Endothelial cell of hepatic sinusoid (primary cell): ENCODE data around the gene RILPL1.
"Not testable (repeated sequence)": the region's sequence is repeated elsewhere in the genome, so short reads cannot be mapped to it uniquely, and the experiment has no call there.

Source experiments
- in situ Hi-C: cut with HindIII; loops from 2 replicates; pipeline ENCODE4 v1.10.0; 2017; ENCODE audit warnings: low sequenced_read_pairs

The RILPL1 gene

GRCh38 chr12:123433615-123434014 is 99.9 kb downstream of the RILPL1 start:
- in situ Hi-C loops: no loop called here

GRCh38 chr12:123431951-123432817 is 101.3 kb downstream of the RILPL1 start:
- in situ Hi-C loops: not testable (repeated sequence)

GRCh38 chr12:123429101-123429500 is 104.4 kb downstream of the RILPL1 start:
- in situ Hi-C loops: not testable (repeated sequence)

- in situ Hi-C loops: no loop called here
These were observed 104.9 kb downstream of the RILPL1 start for GRCh38 chr12:123428591-123428990.

- in situ Hi-C loops: no loop called here
These were observed 106.3 kb downstream of the RILPL1 start for GRCh38 chr12:123427036-123427769.

- in situ Hi-C loops: no loop called here
These were observed 112.2 kb downstream of the RILPL1 start for GRCh38 chr12:123421314-123421713.
